OCI-LY3 (cell line): ENCODE results near the gene IL1R1.

Source experiments
- CTCF ChIP-seq: fragments of 200-600, 300-600 bp; sonication (generic); IDR thresholded peaks from 2 replicates; pipeline ENCODE4 v1.5.1; 2014; ENCODE audit warnings: antibody characterized with exemption, low read length, low read depth
- EZH2phosphoT487 ChIP-seq: fragments of 200-600 bp; shearing (Covaris generic); IDR thresholded peaks from 2 replicates; pipeline ENCODE4 v1.6.1; 2018; ENCODE audit warnings: antibody characterized with exemption, mixed run types, low read depth

- TF ChIP-seq CTCF = no peak
- TF ChIP-seq EZH2phosphoT487 = no peak
These were observed 30.2 kb downstream of the IL1R1 start for GRCh38 chr2:102172745-102173144.
